GM19468 (cell line): ENCODE measurements around the gene ONECUT1.

Experiments used
- ATAC-seq: cut with Tn5 transposase; IDR thresholded peaks from one replicate; pipeline ENCODE4 v1.9.1; 2021; ENCODE audit warnings: mild to moderate bottlenecking, moderate library complexity, moderate number of reproducible peaks; ENCODE audit not compliant: unreplicated experiment; ENCODE audit errors: extremely low read depth

The ONECUT1 gene

DNA sequence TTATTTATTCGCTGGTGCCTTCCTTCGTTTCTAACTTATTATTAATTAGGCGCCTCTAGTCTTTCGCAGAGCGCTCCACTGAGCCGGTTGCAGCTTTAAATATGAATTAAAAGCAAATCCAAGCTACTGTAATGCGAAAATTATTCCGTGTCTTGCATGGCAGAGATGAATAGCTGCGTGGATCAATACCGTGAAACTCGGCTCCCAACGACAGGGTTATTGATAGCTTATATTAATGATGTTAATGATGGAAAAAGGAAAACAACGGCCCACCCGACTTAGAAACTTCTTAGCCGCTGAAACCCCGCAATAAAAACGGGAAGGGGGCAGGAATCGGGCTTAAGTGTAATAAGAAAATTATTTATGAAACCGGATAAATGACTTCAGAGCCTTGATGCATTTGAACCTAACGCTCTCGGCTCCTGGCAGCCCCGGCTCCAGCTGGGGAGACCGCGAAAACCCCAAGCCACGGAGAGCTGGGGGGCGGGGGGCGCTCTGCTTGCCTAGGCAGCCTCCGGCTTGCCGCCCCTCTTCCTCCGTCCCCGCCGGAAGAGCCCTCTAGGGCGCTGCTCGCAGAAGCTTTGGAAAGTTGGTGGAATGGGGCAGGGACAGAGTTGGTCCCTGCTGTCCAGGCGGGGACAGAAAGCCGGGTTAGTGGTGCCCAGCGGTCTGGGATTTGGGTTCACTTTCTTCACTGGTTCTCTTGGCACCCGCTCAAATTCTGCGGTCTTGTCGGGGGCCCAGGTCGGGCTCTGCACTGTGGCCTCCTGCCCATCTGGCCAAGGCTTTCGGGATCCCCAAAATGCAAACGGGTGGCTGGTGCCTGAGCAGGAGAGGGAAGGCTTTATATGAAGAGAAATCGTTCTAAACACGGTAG lies 7.7 kb upstream of the ONECUT1 start:
- ATAC-seq = no peak

- no peak for ATAC-seq
Measured at GRCh38 chr15:52796753-52797520, 6.8 kb upstream of the ONECUT1 start.

DNA sequence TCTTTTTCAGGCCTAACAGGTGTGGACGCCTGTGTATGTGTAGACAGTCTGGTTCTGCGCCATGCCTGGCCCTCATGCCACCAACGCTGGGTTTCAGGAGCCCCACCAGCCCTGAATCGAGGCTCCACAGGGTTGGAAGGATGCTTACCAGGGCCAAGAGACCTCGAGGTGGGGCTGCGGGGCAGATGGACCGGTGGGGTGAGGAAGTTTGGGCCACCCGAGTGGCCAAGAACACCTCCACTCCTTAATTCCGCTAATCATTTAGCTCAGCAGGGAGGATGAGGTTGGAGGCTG lies 6.0 kb upstream of the ONECUT1 start:
- ATAC-seq = no peak

- ATAC-seq = no peak
Measured at GRCh38 chr15:52795464-52796227, 5.5 kb upstream of the ONECUT1 start.

- ATAC-seq = no peak
Measured at GRCh38 chr15:52794665-52795463, 4.7 kb upstream of the ONECUT1 start.

DNA sequence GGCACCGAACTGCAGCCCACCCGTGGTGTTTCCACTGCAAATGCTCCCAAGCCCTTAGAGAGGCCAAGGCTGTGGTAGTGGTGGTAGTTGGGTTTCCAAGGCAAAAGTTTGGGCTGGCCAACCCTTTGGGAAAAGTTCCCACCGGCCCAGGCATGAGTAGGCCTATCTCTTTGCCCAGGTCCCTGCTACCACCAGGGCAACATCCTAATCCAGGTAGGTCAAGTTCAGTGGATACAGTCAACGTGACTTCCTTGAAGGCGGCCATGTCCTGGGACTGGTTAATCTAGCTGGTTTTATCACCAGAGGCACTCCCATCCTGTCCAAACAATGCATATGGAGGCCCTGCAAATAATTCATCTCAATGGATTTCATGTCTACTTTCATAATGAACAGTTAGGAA lies 1.6 kb upstream of the ONECUT1 start:
- no peak for ATAC-seq

DNA sequence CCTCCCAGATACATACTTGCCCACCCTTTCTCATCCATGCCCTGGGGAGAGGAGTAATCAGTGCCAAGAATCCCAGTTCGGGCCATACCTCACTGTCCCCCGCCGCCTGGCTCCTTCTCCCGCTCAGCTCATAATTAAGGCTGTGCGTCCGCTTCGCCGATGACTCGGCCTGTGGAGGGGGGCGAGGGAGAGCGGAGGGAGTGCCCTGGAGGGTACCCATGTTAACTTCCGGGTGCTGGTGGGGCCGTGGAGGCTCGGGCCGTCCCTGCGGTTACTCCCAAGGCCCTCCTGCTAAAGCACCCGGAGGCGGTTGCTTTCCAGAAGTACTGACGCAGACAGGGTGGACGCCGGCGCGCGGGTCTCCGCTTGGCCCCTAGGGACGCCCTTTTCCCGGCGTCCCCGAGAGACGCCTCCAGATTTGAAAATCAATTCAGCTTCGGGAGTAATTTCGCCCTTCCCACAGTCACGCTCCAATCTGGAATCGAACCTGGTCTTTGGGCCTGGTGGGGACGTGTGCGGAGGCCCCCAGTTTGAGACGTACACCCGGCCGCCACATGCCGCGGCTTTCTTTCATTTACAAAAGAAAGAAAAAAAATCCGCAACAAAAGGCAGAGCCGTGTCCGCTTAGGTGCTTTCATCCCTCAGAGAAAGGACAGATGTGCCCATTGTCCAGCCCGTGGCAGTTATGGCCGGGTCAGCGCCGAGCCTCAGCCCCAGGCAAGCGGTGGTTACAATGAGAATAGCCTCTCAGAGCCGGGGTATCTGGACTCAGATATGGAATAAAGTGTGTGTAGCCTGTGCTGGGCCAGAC lies 1.0 kb upstream of the ONECUT1 start:
- ATAC-seq = no peak

- no peak for ATAC-seq
Measured at GRCh38 chr15:52789601-52790168, 451 bp downstream of the ONECUT1 start.

GRCh38 chr15:52789008-52789600 lies 1.0 kb downstream of the ONECUT1 start:
- no peak for ATAC-seq

- no peak for ATAC-seq
Measured at GRCh38 chr15:52788099-52788986, 1.8 kb downstream of the ONECUT1 start.

DNA sequence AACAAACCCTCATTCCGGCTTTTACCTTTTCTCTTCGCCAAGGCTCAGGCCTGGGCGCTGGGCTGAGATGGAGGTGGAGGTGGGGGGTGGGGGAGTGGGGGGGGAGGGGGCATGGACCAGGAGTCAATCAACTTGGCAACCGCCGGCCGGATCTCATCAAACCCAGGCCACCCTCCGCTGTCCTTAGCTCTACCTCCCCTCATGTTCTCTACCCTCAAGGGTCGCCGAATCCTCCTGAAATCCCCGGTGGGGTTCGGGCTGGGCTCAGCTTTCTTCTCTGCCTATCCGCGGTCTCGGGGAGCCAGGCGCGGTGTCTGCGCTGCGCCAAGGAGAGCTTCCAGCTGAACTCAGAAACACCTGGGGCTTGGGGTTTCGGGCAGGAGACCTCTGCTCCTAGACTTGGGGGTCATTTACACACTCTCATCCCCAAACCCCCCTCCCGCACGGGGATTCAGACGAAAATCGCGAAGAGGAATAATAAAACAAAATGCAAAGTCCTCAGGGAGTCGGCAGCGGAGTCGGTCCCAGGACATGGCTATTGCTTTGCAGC lies 2.5 kb downstream of the ONECUT1 start:
- ATAC-seq = no peak

DNA sequence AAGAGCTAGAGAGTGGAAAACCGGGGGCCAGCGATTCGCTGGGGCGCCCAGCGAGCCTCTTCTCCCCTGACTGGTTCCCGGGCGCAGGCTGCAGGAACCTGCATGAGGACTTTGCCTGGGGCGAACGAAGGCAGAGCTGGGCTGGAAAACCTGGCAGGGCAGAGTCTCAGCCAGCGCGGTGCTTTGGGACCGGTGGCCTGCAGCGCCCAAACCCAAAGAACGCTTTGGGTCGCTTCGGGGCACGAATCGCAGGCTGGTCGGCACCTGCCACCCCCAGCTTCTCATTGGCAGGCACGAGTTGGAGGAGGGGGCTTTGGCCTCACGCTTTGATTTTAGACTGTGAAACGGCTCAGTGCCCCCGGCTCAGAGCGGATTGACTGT lies 3.0 kb downstream of the ONECUT1 start:
- no peak for ATAC-seq

DNA sequence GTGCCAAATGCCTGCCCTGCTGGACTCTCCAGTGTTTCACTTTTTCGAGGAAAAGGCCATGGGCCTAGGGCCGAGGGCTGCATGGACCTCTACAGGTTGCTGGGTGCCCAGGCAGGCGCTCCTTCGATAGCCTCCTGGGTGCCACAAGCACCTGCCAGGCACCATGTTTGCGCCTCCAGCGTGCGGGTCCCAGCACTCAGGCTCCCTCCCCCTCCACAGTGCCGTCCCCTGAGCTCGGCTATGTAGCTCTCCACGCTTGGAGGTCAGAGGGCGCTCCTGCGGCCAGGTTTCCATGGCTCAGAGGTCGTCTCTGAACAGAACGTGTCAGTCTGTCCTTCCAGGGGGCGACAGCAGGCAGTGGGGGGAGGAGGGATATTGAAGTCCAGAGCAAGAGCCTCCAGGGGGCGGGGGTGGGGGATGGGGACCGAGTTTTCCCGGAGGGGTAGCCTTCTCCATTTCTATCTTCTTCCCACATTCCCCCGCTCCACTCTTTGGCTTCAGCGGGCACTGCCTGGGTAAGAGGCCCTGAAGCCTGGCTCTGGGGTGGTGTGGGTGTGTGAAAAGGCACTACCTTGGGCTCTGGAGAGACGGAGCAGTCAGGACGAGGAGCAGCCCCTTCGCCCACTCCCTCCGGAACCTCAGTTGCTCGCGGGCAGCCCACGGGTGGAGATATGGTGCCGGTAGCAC lies 3.6 kb downstream of the ONECUT1 start:
- no peak for ATAC-seq

DNA sequence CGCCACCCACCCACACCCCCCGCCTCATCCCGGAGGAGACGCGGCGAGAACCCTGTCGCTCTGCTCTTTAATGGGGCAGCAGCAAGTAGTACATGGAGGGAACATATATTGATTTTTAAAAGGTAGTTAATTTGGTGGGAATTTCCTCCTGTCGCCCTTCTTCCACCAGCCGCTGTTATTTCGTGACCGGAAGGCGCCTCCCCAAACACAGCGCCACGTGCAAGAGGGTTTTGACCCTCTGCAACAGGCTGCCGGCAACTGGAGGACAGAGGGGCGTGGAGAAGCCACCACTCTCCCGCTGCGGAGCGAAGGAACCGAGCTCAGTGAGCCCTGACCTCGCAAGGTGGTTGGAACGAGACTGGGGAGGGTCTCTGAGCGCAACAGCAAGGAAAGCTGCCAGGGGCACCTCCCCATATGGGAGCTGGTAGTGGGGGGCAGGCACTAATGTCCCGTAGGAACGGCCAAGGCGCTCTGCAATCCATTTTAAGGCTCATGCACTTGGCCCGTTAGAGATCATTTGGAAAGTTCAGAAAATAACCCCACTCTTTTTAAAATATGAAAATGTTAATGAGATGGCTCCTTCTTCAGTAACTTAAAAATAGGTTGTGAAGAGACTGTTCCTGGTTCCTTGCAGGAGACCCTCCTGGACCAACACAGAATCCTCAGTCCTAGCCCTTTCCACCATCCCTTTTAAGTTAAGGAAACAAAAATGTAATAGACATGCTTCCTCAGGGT lies 4.3 kb downstream of the ONECUT1 start:
- ATAC-seq = no peak

DNA sequence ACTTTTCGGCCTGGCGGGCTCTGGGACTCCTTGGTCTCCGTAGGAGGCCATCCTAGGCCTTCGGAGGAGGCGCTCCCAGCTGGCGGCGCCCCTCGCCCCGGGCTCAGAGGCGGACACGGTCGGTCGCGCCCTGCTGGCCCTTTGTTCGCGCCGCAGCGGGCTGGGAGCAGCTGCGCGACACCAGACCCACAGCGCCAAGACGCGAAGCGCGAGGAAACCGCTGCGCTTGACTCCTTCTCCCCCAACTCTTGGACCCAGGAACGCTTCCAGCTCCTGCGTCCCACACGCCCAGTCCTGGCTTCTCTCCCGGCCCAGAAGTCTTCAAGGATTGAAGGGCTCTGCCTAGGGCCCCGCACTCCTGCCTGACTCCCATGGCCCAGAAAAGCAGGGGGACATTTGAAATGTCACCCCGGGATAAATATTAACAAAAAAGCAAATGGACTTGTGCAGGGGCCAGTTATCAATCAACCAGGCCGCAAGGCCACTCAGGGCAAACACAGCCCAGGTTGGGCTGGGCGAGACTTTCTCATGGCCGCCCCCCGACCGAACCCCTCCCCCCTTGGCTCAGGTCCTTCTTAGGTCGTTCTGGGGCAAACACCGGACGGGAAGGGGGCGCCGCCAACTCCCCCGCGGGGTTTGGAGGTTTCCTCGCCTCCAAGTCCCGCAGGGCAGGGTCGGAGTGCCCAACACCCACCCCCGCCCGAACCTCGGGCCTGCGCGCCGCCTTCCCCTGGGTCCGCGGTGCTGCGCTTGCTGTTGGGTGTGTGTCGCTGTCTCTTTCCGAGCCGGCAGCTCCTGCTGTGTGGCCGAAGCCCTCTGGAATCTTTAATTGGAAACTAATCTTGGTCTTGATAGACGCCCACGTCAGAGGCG lies 5.1 kb downstream of the ONECUT1 start:
- ATAC-seq = no peak
